NCI-H1417 treated with DMSO at 0.1 percent for 48 hours (cell line): ENCODE data around the gene BORCS8.
"Not testable (repeated sequence)": the region's sequence is repeated elsewhere in the genome, so short reads cannot be mapped to it uniquely, and the experiment has no call there.

ENCODE experiments used
- DNase-seq: peaks from one replicate; lab custom pipeline; 2025; lab: John Stamatoyannopoulos, UW

Gene BORCS8

GRCh38 chr19:19179548-19180441 is 12.2 kb downstream of the BORCS8 start:
- DNase-seq, result no peak

DNA sequence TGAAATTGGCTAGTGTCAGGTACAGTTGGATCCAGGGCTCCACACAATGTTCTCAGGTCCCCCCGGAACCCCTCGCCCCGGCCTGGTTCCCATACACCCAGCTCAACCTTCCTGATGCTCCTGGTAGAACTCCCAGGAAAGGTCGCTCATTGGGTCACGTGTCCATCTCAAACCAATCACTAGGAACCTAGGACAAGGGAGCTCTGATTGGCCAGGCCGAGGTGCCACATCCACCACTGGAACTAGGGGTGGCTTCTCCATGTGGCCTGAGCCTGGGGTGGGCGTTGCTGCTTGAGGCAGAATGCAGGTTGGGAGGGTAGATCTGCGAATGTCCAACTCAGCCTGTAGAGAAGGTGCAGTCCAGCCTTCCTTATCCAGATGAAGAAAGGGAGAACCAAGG is 15.0 kb downstream of the BORCS8 start:
- DNase-seq, result no peak

DNA sequence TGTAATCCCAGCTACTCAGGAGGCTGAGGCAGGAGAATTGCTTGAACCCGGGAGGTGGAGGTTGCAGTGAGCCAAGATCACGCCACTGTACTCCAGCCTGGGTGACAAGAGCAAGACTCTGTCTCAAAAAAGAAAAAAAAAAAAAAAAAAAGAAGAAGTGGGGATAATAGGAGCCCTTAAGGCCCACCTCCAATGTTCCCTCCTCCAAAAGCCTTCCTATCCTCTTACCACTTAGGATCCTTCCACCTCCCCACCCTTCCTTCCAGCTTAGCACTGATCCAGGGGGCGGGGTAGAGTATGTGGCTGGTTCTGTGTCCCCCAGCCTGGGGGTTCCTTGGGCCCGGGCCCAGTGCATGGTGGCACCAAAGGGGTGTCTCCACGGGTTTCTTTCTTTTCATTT is 18.7 kb downstream of the BORCS8 start:
- DNase-seq, result not testable (repeated sequence)

- no peak for DNase-seq
Observed at GRCh38 chr19:19171821-19172532, 20.0 kb downstream of the BORCS8 start.

- DNase-seq, result no peak
Observed at GRCh38 chr19:19170873-19171672, 20.9 kb downstream of the BORCS8 start.

GRCh38 chr19:19170053-19170872 is 21.7 kb downstream of the BORCS8 start, which contains the start of gene MEF2B:
Gene MEF2B, minus strand, starts transcription at chr19:19170263. Its CDS starts 19,528 bp downstream, at chr19:19150735.
- DNase-seq, result no peak

DNA sequence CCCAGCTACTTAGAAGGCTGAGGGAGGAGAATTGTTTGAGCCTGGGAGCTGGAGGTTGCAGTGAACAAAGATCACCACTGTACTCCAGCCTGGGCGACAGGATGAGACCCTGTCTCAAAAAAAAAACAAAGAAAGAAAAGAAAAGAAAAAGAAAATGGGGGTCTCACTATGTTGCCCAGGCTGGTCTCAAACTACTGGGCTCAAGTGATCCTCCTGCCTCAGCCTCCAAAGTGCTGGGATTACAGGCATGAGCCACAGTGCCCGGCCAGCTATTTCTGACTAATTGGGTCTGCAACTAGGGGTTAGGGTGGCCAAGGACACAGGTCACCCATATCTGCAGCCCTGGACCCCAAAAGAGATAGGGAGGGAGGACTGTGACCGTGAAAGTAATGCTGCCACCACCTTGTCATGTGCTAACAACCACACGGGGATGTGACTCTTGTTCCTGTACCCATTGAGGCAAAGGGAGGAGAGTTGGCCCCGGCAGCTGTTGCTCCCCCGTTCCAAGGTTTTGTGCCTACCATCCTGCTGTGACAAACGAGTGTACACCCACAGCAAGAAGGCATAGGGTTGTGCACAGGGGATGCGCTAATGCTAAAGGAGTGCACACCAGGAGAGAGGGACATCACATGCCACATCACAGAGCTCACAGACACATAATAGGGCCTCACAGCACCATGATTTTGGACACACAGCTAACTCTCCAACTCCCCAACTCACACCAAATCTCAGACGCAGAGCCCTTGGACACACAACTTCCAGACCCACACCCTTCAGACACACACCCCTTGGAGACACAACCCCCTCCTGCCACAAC is 22.5 kb downstream of the BORCS8 start:
- no peak for DNase-seq

GRCh38 chr19:19167612-19168011 is 24.3 kb downstream of the BORCS8 start:
- no peak for DNase-seq

- no peak for DNase-seq
Observed at GRCh38 chr19:19165396-19165795, 26.6 kb downstream of the BORCS8 start.

- DNase-seq, result no peak
Observed at GRCh38 chr19:19162495-19162894, 29.5 kb downstream of the BORCS8 start.

GRCh38 chr19:19160461-19161035 is 31.4 kb downstream of the BORCS8 start:
- no peak for DNase-seq

- no peak for DNase-seq
Observed at GRCh38 chr19:19159534-19159933, 32.4 kb downstream of the BORCS8 start.

GRCh38 chr19:19157808-19158207 is 34.1 kb downstream of the BORCS8 start:
- DNase-seq, result no peak

- DNase-seq, result no peak
Observed at GRCh38 chr19:19155495-19156219, 36.3 kb downstream of the BORCS8 start.

- no peak for DNase-seq
Observed at GRCh38 chr19:19154768-19155494, 37.0 kb downstream of the BORCS8 start.

GRCh38 chr19:19152668-19153384 is 39.1 kb downstream of the BORCS8 start:
- DNase-seq, result no peak

- no peak for DNase-seq
Observed at GRCh38 chr19:19151418-19151817, 40.5 kb downstream of the BORCS8 start.

GRCh38 chr19:19149435-19149834 is 42.5 kb downstream of the BORCS8 start:
- DNase-seq, result no peak
